Trophoblast cell (in vitro differentiated cells and primary cell): ENCODE data around the gene IL11.

ENCODE experiments used
- DNase-seq, 2 donors: peaks; one replicate each; pipeline ENCODE4 v3.0.0-alpha.2; 2016
- H2AFZ ChIP-seq: 2 replicates; pipeline ENCODE4 v1.6.1; 2013; ENCODE audit warnings: low read length, moderate library complexity, mild to moderate bottlenecking; ENCODE audit not compliant: insufficient read depth, poor library complexity
- H2AK5ac ChIP-seq: 2 replicates; pipeline ENCODE4 v1.6.1; 2013; ENCODE audit warnings: mild to moderate bottlenecking, low read length
- H2BK120ac ChIP-seq: 2 replicates; pipeline ENCODE4 v1.6.1; 2013; ENCODE audit warnings: low read length, mild to moderate bottlenecking, moderate library complexity; ENCODE audit not compliant: insufficient read depth, poor library complexity
- H2BK12ac ChIP-seq: 2 replicates; pipeline ENCODE4 v1.6.1; 2013; ENCODE audit warnings: mild to moderate bottlenecking, low read length, moderate library complexity
- H2BK5ac ChIP-seq: 2 replicates; pipeline ENCODE4 v1.6.1; 2013; ENCODE audit warnings: low read length, low read depth, moderate library complexity, mild to moderate bottlenecking; ENCODE audit not compliant: poor library complexity
- H3K14ac ChIP-seq: 2 replicates; pipeline ENCODE4 v1.6.1; 2013; ENCODE audit warnings: mild to moderate bottlenecking, low read length
- H3K18ac ChIP-seq: 2 replicates; pipeline ENCODE4 v1.6.1; 2013; ENCODE audit warnings: mild to moderate bottlenecking, low read length
- H3K23ac ChIP-seq: 2 replicates; pipeline ENCODE4 v1.6.1; 2013; ENCODE audit warnings: low read length
- H3K27ac ChIP-seq: 2 replicates; pipeline ENCODE4 v1.5.1; 2013; ENCODE audit warnings: low read depth, mild to moderate bottlenecking, inconsistent platforms, low read length, moderate library complexity
- H3K27me3 ChIP-seq: 2 replicates; pipeline ENCODE4 v1.6.1; 2013; ENCODE audit warnings: inconsistent platforms, mild to moderate bottlenecking, low read length, moderate library complexity; ENCODE audit not compliant: insufficient read depth
- H3K36me3 ChIP-seq, 2 experiments: 1 replicate in 1 of 2; 2 replicates in 1 of 2; pipeline ENCODE4 v1.6.1; 2013; ENCODE audit warnings: low read length in 2 of 2, mild to moderate bottlenecking in 2 of 2, moderate library complexity in 1 of 2; ENCODE audit not compliant: insufficient read depth in 2 of 2, control insufficient read depth in 1 of 2
- H3K4ac ChIP-seq: 2 replicates; pipeline ENCODE4 v1.6.1; 2013; ENCODE audit warnings: low read depth, mild to moderate bottlenecking, low read length, moderate library complexity
- H3K4me1 ChIP-seq, 2 experiments: 1 replicate in 1 of 2; 2 replicates in 1 of 2; pipeline ENCODE4 v1.6.1; 2013; ENCODE audit warnings: low read length in 2 of 2, mild to moderate bottlenecking in 2 of 2, moderate library complexity in 1 of 2; ENCODE audit not compliant: insufficient read depth in 2 of 2, control insufficient read depth in 1 of 2
- H3K4me2 ChIP-seq: 2 replicates; pipeline ENCODE4 v1.6.1; 2013; ENCODE audit warnings: inconsistent platforms, mild to moderate bottlenecking, low read length, moderate library complexity
- H3K4me3 ChIP-seq: 2 replicates; pipeline ENCODE4 v1.5.1; 2013; ENCODE audit warnings: mild to moderate bottlenecking, low read depth, low read length, inconsistent platforms
- H3K79me1 ChIP-seq: one replicate; pipeline ENCODE4 v1.6.1; 2013; ENCODE audit warnings: low read length
- H3K79me2 ChIP-seq: 2 replicates; pipeline ENCODE4 v1.6.1; 2013; ENCODE audit warnings: low read length, mild to moderate bottlenecking; ENCODE audit not compliant: control insufficient read depth, insufficient read depth, poor library complexity
- H3K9ac ChIP-seq: 2 replicates; pipeline ENCODE4 v1.6.1; 2013; ENCODE audit warnings: mild to moderate bottlenecking, low read length
- H3K9me3 ChIP-seq: 2 replicates; pipeline ENCODE4 v1.6.1; 2013; ENCODE audit warnings: low read depth, mild to moderate bottlenecking, control low read depth, inconsistent platforms, low read length; ENCODE audit not compliant: insufficient read depth
- H4K12ac ChIP-seq: 2 replicates; pipeline ENCODE4 v1.6.1; 2013; ENCODE audit warnings: low read depth, mild to moderate bottlenecking, low read length, moderate library complexity
- H4K8ac ChIP-seq: 2 replicates; pipeline ENCODE4 v1.6.1; 2013; ENCODE audit warnings: low read depth, mild to moderate bottlenecking, low read length, moderate library complexity
- H4K91ac ChIP-seq: one replicate; pipeline ENCODE4 v1.6.1; 2013; ENCODE audit warnings: low read depth, mild to moderate bottlenecking, low read length, moderate library complexity
- WGBS: extraction: QIAGEN DNeasy Blood & Tissue Kit; methylation state at CpG from one replicate; pipeline ENCODE4 v1.1.7; 2013; ENCODE audit warnings: missing lambda C conversion rate; ENCODE audit not compliant: insufficient read length, insufficient coverage; ENCODE audit errors: extremely low coverage; 5-methylcytosine and 5-hydroxymethylcytosine counted together

The IL11 gene

GRCh38 chr19:55315956-55316525 lies 54.2 kb downstream of the IL11 start:
- no peak overlapping the region for H2BK120ac ChIP-seq
- no peak overlapping the region for H4K12ac ChIP-seq
- no CpG with 5 or more reads among the region's 13 CpGs for WGBS
- no peak overlapping the region for H4K91ac ChIP-seq
- H3K79me1 ChIP-seq: peaks cover 3% of the 10 kb centered on the region
- H2AFZ ChIP-seq: no peak overlapping the region
- H3K4me3 ChIP-seq: no peak overlapping the region
- no peaks in the 10 kb centered on the region for H3K27me3 ChIP-seq
- no peak for DNase-seq
- peaks cover 2 to 6% of the 10 kb centered on the region in 2 experiments for H3K4me1 ChIP-seq
- H3K9ac ChIP-seq: no peak overlapping the region
- H3K23ac ChIP-seq: no peak overlapping the region
- H3K9me3 ChIP-seq: no peaks in the 10 kb centered on the region
- no peak overlapping the region for H3K27ac ChIP-seq
- H3K4ac ChIP-seq: no peak overlapping the region
- no peak overlapping the region for H2BK12ac ChIP-seq
- no peak overlapping the region for H2BK5ac ChIP-seq
- no peak overlapping the region for H3K18ac ChIP-seq
- H2AK5ac ChIP-seq: no peak overlapping the region
- H3K4me2 ChIP-seq: no peak overlapping the region
- H4K8ac ChIP-seq: no peak overlapping the region
- H3K36me3 ChIP-seq: peaks cover 0 to 5% of the 10 kb centered on the region in 2 experiments
- H3K79me2 ChIP-seq: no peaks in the 10 kb centered on the region
- no peak overlapping the region for H3K14ac ChIP-seq

GRCh38 chr19:55314396-55314795 lies 55.9 kb downstream of the IL11 start:
- H4K12ac ChIP-seq: no peak overlapping the region
- H2AFZ ChIP-seq: no peak overlapping the region
- no peaks in the 10 kb centered on the region for H3K79me2 ChIP-seq
- no peak overlapping the region for H2BK5ac ChIP-seq
- H3K4me2 ChIP-seq: no peak overlapping the region
- H3K27me3 ChIP-seq: no peaks in the 10 kb centered on the region
- no peak overlapping the region for H3K9ac ChIP-seq
- H2BK12ac ChIP-seq: no peak overlapping the region
- no peak overlapping the region for H4K8ac ChIP-seq
- H3K18ac ChIP-seq: no peak overlapping the region
- no peaks in the 10 kb centered on the region for H3K79me1 ChIP-seq
- H2BK120ac ChIP-seq: no peak overlapping the region
- no peak overlapping the region for H2AK5ac ChIP-seq
- no peaks in the 10 kb centered on the region for H3K9me3 ChIP-seq
- H3K14ac ChIP-seq: no peak overlapping the region
- H3K4me3 ChIP-seq: no peak overlapping the region
- peaks cover under 1 to 12% of the 10 kb centered on the region in 2 experiments for H3K36me3 ChIP-seq
- no peak overlapping the region for H4K91ac ChIP-seq
- H3K23ac ChIP-seq: no peak overlapping the region
- no peak for DNase-seq
- H3K4ac ChIP-seq: no peak overlapping the region
- no peak overlapping the region for H3K27ac ChIP-seq
- peaks cover 2% of the 10 kb centered on the region in 2 experiments for H3K4me1 ChIP-seq
- WGBS: no CpG with 5 or more reads among the region's 8 CpGs
